Vein endothelial cell (primary cell): Measurements from ENCODE around the gene AURKAIP1. TPM values are rescaled to one million over a fixed set of nuclear protein-coding genes. Genes with fewer than 3 reads are reported as not detected.

Experiments
- total RNA-seq: library from RNA; depleted of rRNA; stranded (reverse); fragments of >200 nt; gene quantifications from 2 replicates; pipeline ENCODE4 v1.2.3, GENCODE V29; 2012

AURKAIP1 gene
- total RNA-seq: 104 and 123 TPM in 2 replicates

GRCh38 chr1:1374929-1375662 lies at the start of gene AURKAIP1:
AURKAIP1 (minus strand) TSS chr1:1375207; CDS start chr1:1374756, 451 bp downstream.

GRCh38 chr1:1421147-1421906 lies 46.3 kb upstream of the AURKAIP1 start, which contains the start of gene ANKRD65:
ANKRD65 (minus strand) TSS chr1:1421276; CDS start chr1:1421005, 271 bp downstream.

GRCh38 chr1:1406821-1407635 lies 32.0 kb upstream of the AURKAIP1 start, which contains the start of gene MRPL20:
MRPL20 (minus strand) TSS chr1:1407293; CDS start chr1:1407217, 76 bp downstream.

GRCh38 chr1:1399187-1399871 lies 24.3 kb upstream of the AURKAIP1 start, which contains the start of gene CCNL2:
CCNL2 (minus strand) TSS chr1:1399335; CDS start chr1:1399306, 29 bp downstream.

GRCh38 chr1:1358433-1359271 lies 16.4 kb downstream of the AURKAIP1 start, which contains the start of gene MXRA8:
MXRA8 (minus strand) TSS chr1:1358555; CDS start chr1:1358504, 51 bp downstream.

GRCh38 chr1:1349256-1350012 lies 25.6 kb downstream of the AURKAIP1 start, which contains the start of gene DVL1:
DVL1 (minus strand) TSS chr1:1349418; CDS start chr1:1349065, 353 bp downstream.

GRCh38 chr1:1331068-1331965 lies 43.7 kb downstream of the AURKAIP1 start, which contains the start of gene TAS1R3:
TAS1R3 (plus strand) TSS chr1:1331280; CDS start chr1:1331346, 66 bp downstream.

GRCh38 chr1:1324524-1325287 lies 50.3 kb downstream of the AURKAIP1 start, which contains the start of the genes CPTP and INTS11:
CPTP (plus strand) TSS chr1:1324802; CDS start chr1:1326911, 2,109 bp downstream.
INTS11 (minus strand) TSS chr1:1324660; CDS start chr1:1324608, 52 bp downstream.

Other genes with a start within 250 kb of the AURKAIP1 start
- not detected in 2 replicates for gene TTLL10, start 201.3 kb downstream of the AURKAIP1 start, total RNA-seq
- not detected in 2 replicates for gene TNFRSF18, start 168.6 kb downstream of the AURKAIP1 start, total RNA-seq
- 2.0 and 3.6 TPM in 2 replicates for gene TNFRSF4, start 161.1 kb downstream of the AURKAIP1 start, total RNA-seq
- 115 and 138 TPM in 2 replicates for gene SDF4, start 143.2 kb downstream of the AURKAIP1 start, total RNA-seq
- 27.9 and 34.9 TPM in 2 replicates for gene B3GALT6, start 143.0 kb downstream of the AURKAIP1 start, total RNA-seq
- gene C1QTNF12, start 128.5 kb downstream of the AURKAIP1 start, total RNA-seq: 0.33 and 0.76 TPM in 2 replicates
- gene UBE2J2, start 101.4 kb downstream of the AURKAIP1 start, total RNA-seq: 48.2 and 53.6 TPM in 2 replicates
- 0.33 and 0.67 TPM in 2 replicates for gene SCNN1D, start 94.8 kb downstream of the AURKAIP1 start, total RNA-seq
- 22.4 and 29.7 TPM in 2 replicates for gene ACAP3, start 67.3 kb downstream of the AURKAIP1 start, total RNA-seq
- 26.6 and 32.3 TPM in 2 replicates for gene PUSL1, start 66.6 kb downstream of the AURKAIP1 start, total RNA-seq
- gene INTS11, start 50.5 kb downstream of the AURKAIP1 start, total RNA-seq: 79.4 and 105 TPM in 2 replicates
- 30.7 and 31.7 TPM in 2 replicates for gene CPTP, start 50.4 kb downstream of the AURKAIP1 start, total RNA-seq
- 0.38 and 0.65 TPM in 2 replicates for gene TAS1R3, start 43.9 kb downstream of the AURKAIP1 start, total RNA-seq
- 40.6 and 55.2 TPM in 2 replicates for gene DVL1, start 25.8 kb downstream of the AURKAIP1 start, total RNA-seq
- 1.6 TPM in 2 replicates for gene MXRA8, start 16.7 kb downstream of the AURKAIP1 start, total RNA-seq
- gene CCNL2, start 24.1 kb upstream of the AURKAIP1 start, total RNA-seq: 135 and 138 TPM in 2 replicates
- gene MRPL20, start 32.1 kb upstream of the AURKAIP1 start, total RNA-seq: 88.0 and 89.5 TPM in 2 replicates
- under 0.01 TPM in 1 of 2 replicates, not detected in the other for gene ANKRD65, start 46.1 kb upstream of the AURKAIP1 start, total RNA-seq
- gene VWA1, start 60.5 kb upstream of the AURKAIP1 start, total RNA-seq: 5.0 and 5.2 TPM in 2 replicates
- gene ATAD3C, start 74.5 kb upstream of the AURKAIP1 start, total RNA-seq: not detected in 2 replicates
- gene ATAD3B, start 96.6 kb upstream of the AURKAIP1 start, total RNA-seq: 10.1 and 28.8 TPM in 2 replicates
- gene ATAD3A, start 137.0 kb upstream of the AURKAIP1 start, total RNA-seq: 41.8 and 49.4 TPM in 2 replicates
- 1.7 and 4.2 TPM in 2 replicates for gene TMEM240, start 165.4 kb upstream of the AURKAIP1 start, total RNA-seq
- gene SSU72, start 199.7 kb upstream of the AURKAIP1 start, total RNA-seq: 76.4 and 79.6 TPM in 2 replicates
- 2.5 and 2.6 TPM in 2 replicates for gene FNDC10, start 224.9 kb upstream of the AURKAIP1 start, total RNA-seq
- 32.9 and 55.5 TPM in 2 replicates for gene MIB2, start 240.3 kb upstream of the AURKAIP1 start, total RNA-seq